ENCODE results near the gene PDLIM4.

- TF ChIP-seq SP1 (IDR thresholded peaks at IDR 0.05) = no peak
- TF ChIP-seq PKNOX1 (IDR thresholded peaks at IDR 0.05) = peak; percentile 56
- TF ChIP-seq TARDBP (IDR thresholded peaks at IDR 0.05) = no peak
- no peak for TF ChIP-seq FOXK2 (IDR thresholded peaks at IDR 0.05)
- no peak for TF ChIP-seq ZNF384 (IDR thresholded peaks at IDR 0.05)
- TF ChIP-seq FOXM1 (IDR thresholded peaks at IDR 0.05; ENCODE audit: borderline replicate concordance) = no peak
- TF ChIP-seq BHLHE40 (IDR thresholded peaks at IDR 0.05; ENCODE audit: borderline replicate concordance) = no peak
These were observed 42.4 kb downstream of the PDLIM4 start for GRCh38 chr5:132299917-132300316.

All from HEK293T (cell line).